Measurements from ENCODE around the gene HIRA.

DNA sequence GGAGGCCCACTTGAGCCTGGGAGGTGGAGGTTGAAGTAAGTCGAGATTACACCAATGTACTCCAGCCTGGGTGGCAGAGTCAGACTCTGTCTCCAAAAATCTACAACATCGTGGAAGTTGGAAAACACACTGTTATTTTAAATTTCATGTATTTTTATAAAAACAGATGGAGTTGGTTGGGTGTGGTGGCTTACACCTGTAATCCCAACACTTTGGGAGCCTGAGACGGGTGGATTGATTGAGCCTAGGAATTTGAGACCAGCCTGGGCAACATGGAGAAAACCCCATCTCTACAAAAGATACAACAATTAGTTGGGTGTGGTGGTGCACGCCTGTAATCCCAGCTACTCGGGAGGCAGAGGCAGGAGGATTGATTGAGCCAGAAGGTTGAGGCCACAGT lies 88.1 kb downstream of the HIRA start:
- no peak for TF ChIP-seq POLR2AphosphoS5 (IDR thresholded peaks at IDR 0.05)
- TF ChIP-seq, protein P1, sequence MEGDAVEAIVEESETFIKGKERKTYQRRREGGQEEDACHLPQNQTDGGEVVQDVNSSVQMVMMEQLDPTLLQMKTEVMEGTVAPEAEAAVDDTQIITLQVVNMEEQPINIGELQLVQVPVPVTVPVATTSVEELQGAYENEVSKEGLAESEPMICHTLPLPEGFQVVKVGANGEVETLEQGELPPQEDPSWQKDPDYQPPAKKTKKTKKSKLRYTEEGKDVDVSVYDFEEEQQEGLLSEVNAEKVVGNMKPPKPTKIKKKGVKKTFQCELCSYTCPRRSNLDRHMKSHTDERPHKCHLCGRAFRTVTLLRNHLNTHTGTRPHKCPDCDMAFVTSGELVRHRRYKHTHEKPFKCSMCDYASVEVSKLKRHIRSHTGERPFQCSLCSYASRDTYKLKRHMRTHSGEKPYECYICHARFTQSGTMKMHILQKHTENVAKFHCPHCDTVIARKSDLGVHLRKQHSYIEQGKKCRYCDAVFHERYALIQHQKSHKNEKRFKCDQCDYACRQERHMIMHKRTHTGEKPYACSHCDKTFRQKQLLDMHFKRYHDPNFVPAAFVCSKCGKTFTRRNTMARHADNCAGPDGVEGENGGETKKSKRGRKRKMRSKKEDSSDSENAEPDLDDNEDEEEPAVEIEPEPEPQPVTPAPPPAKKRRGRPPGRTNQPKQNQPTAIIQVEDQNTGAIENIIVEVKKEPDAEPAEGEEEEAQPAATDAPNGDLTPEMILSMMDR (IDR thresholded peaks at IDR 0.05): no peak
